ENCODE measurements around the gene ABCA10. TPM values are rescaled to one million over a fixed set of nuclear protein-coding genes. Genes with fewer than 3 reads are reported as not detected.

ABCA10 gene
- total RNA-seq, 4 donors from 2014 or later = 11.1 to 32.8 (median 21.7) TPM

- TF ChIP-seq CTCF (IDR thresholded peaks at IDR 0.05) (peak; percentile 46 to 67 (median 59)), POLR2A (IDR thresholded peaks at IDR 0.05) (no peak)
- no peak overlapping the region for H3K4me3 ChIP-seq
- H3K27me3 ChIP-seq = no peaks in the 10 kb centered on the region
- H3K27ac ChIP-seq = no peak overlapping the region
- intact Hi-C loops (cut with DNase I; ENCODE audit: low total_unique reads) = no loop called here
- DNase-seq = no peak
- H3K4me1 ChIP-seq = no peaks in the 10 kb centered on the region
- no peaks in the 10 kb centered on the region for H3K9me3 ChIP-seq
- H3K36me3 ChIP-seq = no peaks in the 10 kb centered on the region
These were observed 18.2 kb upstream of the ABCA10 start for GRCh38 chr17:69246726-69247375.

- no peak overlapping the region for H3K4me3 ChIP-seq
These were observed 17.6 kb upstream of the ABCA10 start for GRCh38 chr17:69246202-69246601.

GRCh38 chr17:69245617-69246016 is 17.0 kb upstream of the ABCA10 start:
- Histone ChIP-seq H3K9me3 (no peaks in the 10 kb centered on the region), H3K4me3 (no peak overlapping the region), H3K36me3 (no peaks in the 10 kb centered on the region), H3K4me1 (no peaks in the 10 kb centered on the region), H3K27me3 (no peaks in the 10 kb centered on the region), H3K27ac (no peak overlapping the region)
- DNase-seq = no peak
- intact Hi-C loops (cut with DNase I; ENCODE audit: low total_unique reads) = no loop called here
- TF ChIP-seq POLR2A (IDR thresholded peaks at IDR 0.05) = no peak
- TF ChIP-seq CTCF (IDR thresholded peaks at IDR 0.05) = no peak

More at GRCh38 chr17:69246202-69246601, 17.6 kb upstream of the ABCA10 start:
- H3K9me3 ChIP-seq = no peaks in the 10 kb centered on the region
- no peak overlapping the region for H3K27ac ChIP-seq
- DNase-seq = no peak
- intact Hi-C loops (cut with DNase I; ENCODE audit: low total_unique reads) = no loop called here
- H3K36me3 ChIP-seq = no peaks in the 10 kb centered on the region
- no peak for TF ChIP-seq POLR2A (IDR thresholded peaks at IDR 0.05)
- TF ChIP-seq CTCF (IDR thresholded peaks at IDR 0.05) = no peak
- no peaks in the 10 kb centered on the region for H3K27me3 ChIP-seq
- H3K4me1 ChIP-seq = no peaks in the 10 kb centered on the region

GRCh38 chr17:69239611-69240600 is 11.3 kb upstream of the ABCA10 start:
- Histone ChIP-seq H3K27ac (no peak overlapping the region), H3K27me3 (no peaks in the 10 kb centered on the region), H3K4me3 (no peak overlapping the region), H3K4me1 (no peaks in the 10 kb centered on the region), H3K36me3 (no peaks in the 10 kb centered on the region), H3K9me3 (no peaks in the 10 kb centered on the region)
- intact Hi-C loops (cut with DNase I; ENCODE audit: low total_unique reads) = no loop called here
- no peak for DNase-seq
- no peak for TF ChIP-seq POLR2A (IDR thresholded peaks at IDR 0.05)
- no peak for TF ChIP-seq CTCF (IDR thresholded peaks at IDR 0.05)

- no peak overlapping the region for H3K27ac ChIP-seq
- no peak overlapping the region for H3K4me3 ChIP-seq
- intact Hi-C loops (cut with DNase I; ENCODE audit: low total_unique reads) = no loop called here
- no peak for DNase-seq
- H3K4me1 ChIP-seq = no peaks in the 10 kb centered on the region
- TF ChIP-seq POLR2A (IDR thresholded peaks at IDR 0.05) = no peak
- H3K9me3 ChIP-seq = peaks cover 0 to 5% of the 10 kb centered on the region in 2 donors
- H3K36me3 ChIP-seq = no peaks in the 10 kb centered on the region
- no peaks in the 10 kb centered on the region for H3K27me3 ChIP-seq
These were observed 8.3 kb upstream of the ABCA10 start for GRCh38 chr17:69236946-69237345.
